PC-9 (cell line): ENCODE measurements around the gene PDCD1LG2.

Experiments
- EZH2 ChIP-seq: fragments of 200-600 bp; sonication (generic); IDR thresholded peaks from 2 replicates; pipeline ENCODE4 v1.8.0; 2017; ENCODE audit warnings: antibody characterized with exemption, low read depth
- TF ChIP-seq, protein P1 (sequence below): fragments of 200-600 bp; sonication (generic); conservative IDR thresholded peaks from 2 replicates; pipeline ENCODE4 v1.6.1; 2017; ENCODE audit warnings: mixed run types, antibody characterized with exemption, mild to moderate bottlenecking, moderate library complexity

DNA sequence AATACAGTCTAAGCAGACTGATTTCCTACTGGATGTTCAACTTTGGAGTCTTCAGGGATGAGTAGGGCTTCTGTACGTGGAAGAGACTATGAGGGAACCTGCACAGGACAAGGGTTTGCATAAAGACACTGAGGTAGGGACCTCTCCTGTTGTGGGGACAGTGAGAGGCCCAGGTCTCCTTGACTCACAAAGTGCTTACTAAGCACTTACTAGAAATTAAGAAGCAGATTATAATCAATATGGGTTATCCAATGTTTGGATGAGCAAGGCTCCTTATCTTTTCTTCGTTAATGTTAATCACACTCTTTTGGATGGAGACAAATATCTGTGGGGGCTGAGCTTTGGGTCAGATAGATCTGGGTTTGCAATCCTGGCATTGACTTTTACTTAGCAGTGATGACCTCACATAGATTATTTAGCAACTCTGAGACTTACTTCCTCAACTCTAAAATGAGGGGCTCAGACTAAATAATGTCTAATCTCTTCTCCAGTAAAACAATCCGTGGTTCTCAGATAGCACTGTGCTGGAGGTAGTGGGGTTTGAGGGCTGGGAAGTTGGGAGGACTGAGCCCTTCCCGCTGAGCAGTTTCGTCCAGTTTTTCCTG is 45.9 kb downstream of the PDCD1LG2 start:
- TF ChIP-seq, protein P1, sequence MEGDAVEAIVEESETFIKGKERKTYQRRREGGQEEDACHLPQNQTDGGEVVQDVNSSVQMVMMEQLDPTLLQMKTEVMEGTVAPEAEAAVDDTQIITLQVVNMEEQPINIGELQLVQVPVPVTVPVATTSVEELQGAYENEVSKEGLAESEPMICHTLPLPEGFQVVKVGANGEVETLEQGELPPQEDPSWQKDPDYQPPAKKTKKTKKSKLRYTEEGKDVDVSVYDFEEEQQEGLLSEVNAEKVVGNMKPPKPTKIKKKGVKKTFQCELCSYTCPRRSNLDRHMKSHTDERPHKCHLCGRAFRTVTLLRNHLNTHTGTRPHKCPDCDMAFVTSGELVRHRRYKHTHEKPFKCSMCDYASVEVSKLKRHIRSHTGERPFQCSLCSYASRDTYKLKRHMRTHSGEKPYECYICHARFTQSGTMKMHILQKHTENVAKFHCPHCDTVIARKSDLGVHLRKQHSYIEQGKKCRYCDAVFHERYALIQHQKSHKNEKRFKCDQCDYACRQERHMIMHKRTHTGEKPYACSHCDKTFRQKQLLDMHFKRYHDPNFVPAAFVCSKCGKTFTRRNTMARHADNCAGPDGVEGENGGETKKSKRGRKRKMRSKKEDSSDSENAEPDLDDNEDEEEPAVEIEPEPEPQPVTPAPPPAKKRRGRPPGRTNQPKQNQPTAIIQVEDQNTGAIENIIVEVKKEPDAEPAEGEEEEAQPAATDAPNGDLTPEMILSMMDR, result no peak
- TF ChIP-seq EZH2, result no peak
